ENCODE measurements around the gene DUOXA1.

DUOXA1 gene

GRCh38 chr15:45129651-45130129 lies at the start of gene DUOXA1, which contains the start of gene DUOX1:
DUOXA1 (minus strand) TSS chr15:45129879; CDS start chr15:45123014, 6,865 bp downstream.
DUOX1 (plus strand) TSS chr15:45129994; CDS start chr15:45131967, 1,973 bp downstream.
- ATAC-seq = no peak
- no peak for TF ChIP-seq ZFP30 (CRISPR knock-in tag; IDR thresholded peaks at IDR 0.05)
- no peak for TF ChIP-seq RARB (CRISPR knock-in tag; IDR thresholded peaks at IDR 0.05)
- no peak for TF ChIP-seq POU6F1 (CRISPR knock-in tag; IDR thresholded peaks at IDR 0.05; ENCODE audit: borderline replicate concordance, low read depth)
- no peak for TF ChIP-seq ZC3H10 (CRISPR knock-in tag; IDR thresholded peaks at IDR 0.05)
- TF ChIP-seq ZFP3 (CRISPR knock-in tag; IDR thresholded peaks at IDR 0.05) = no peak
- no peak for TF ChIP-seq PPARA (CRISPR knock-in tag; IDR thresholded peaks at IDR 0.05; ENCODE audit: borderline replicate concordance)
- no peak for TF ChIP-seq ZNF70 (CRISPR knock-in tag; IDR thresholded peaks at IDR 0.05)
- no peak for TF ChIP-seq TSHZ2 (CRISPR knock-in tag; IDR thresholded peaks at IDR 0.05)
- TF ChIP-seq ZNF8 (CRISPR knock-in tag; IDR thresholded peaks at IDR 0.05) = no peak
- no peak for TF ChIP-seq CREB5 (CRISPR knock-in tag; IDR thresholded peaks at IDR 0.05; ENCODE audit: low read depth)
- no peak for TF ChIP-seq TOX (CRISPR knock-in tag; IDR thresholded peaks at IDR 0.05; ENCODE audit: borderline replicate concordance)
- TF ChIP-seq CSRNP3 (CRISPR knock-in tag; IDR thresholded peaks at IDR 0.05) = no peak
- TF ChIP-seq OSR1 (CRISPR knock-in tag; IDR thresholded peaks at IDR 0.05) = no peak
- no peak for TF ChIP-seq CSDC2 (CRISPR knock-in tag; IDR thresholded peaks at IDR 0.05)
- no peak for TF ChIP-seq PATZ1 (CRISPR knock-in tag; IDR thresholded peaks at IDR 0.05; ENCODE audit: borderline replicate concordance)
- TF ChIP-seq ISL1 (CRISPR knock-in tag; IDR thresholded peaks at IDR 0.05) = no peak
- TF ChIP-seq GLIS3 (CRISPR knock-in tag; IDR thresholded peaks at IDR 0.05) = no peak
- no peak for TF ChIP-seq SNAI2 (CRISPR knock-in tag; IDR thresholded peaks at IDR 0.05)

GRCh38 chr15:45177285-45177684 lies 47.6 kb upstream of the DUOXA1 start:
- TF ChIP-seq CSRNP3 (CRISPR knock-in tag; IDR thresholded peaks at IDR 0.05) = no peak
- no peak for TF ChIP-seq CREB5 (CRISPR knock-in tag; IDR thresholded peaks at IDR 0.05; ENCODE audit: low read depth)
- TF ChIP-seq POU6F1 (CRISPR knock-in tag; IDR thresholded peaks at IDR 0.05; ENCODE audit: borderline replicate concordance, low read depth) = no peak
- no peak for TF ChIP-seq OSR1 (CRISPR knock-in tag; IDR thresholded peaks at IDR 0.05)
- no peak for TF ChIP-seq ZC3H10 (CRISPR knock-in tag; IDR thresholded peaks at IDR 0.05)
- TF ChIP-seq ZNF70 (CRISPR knock-in tag; IDR thresholded peaks at IDR 0.05) = no peak
- ATAC-seq = no peak

Data from SK-N-SH treated with all-trans-retinoic acid at 6 μM for 48 hours (cell line).